GM11168 (cell line): ENCODE measurements around the gene MYOD1.

Experiments used
- in situ Hi-C: fragments of 300-500 bp; cut with MboI; formaldehyde crosslinking; loops from one replicate; pipeline ENCODE4 v1.12.0; 2022; ENCODE audit warnings: low sequenced_read_pairs; ENCODE audit not compliant: unreplicated experiment

The MYOD1 gene

DNA sequence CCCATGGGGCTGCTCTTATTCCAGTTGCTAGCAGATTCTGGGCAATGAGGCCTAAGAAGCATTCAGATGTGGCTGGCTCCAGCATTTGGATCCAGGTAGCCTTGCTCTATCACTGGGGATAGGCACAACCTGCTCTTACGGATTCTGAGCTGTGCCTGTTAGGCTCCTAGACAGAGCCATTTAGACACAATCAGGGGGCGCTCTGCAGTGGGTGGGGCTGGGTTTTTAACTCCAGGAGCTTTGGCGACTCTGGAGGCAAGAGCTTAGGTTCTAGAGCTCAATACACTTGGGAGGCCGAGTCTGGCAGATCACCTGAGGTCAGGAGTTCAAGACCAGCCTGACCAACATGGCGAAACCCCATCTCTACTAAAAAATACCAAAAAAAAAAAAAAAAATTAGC is 47.2 kb downstream of the MYOD1 start:
- in situ Hi-C loops, result loop anchor here (10.0 kb wide), 1 partner anchor 208 kb away; no protein-coding TSS in a partner anchor

DNA sequence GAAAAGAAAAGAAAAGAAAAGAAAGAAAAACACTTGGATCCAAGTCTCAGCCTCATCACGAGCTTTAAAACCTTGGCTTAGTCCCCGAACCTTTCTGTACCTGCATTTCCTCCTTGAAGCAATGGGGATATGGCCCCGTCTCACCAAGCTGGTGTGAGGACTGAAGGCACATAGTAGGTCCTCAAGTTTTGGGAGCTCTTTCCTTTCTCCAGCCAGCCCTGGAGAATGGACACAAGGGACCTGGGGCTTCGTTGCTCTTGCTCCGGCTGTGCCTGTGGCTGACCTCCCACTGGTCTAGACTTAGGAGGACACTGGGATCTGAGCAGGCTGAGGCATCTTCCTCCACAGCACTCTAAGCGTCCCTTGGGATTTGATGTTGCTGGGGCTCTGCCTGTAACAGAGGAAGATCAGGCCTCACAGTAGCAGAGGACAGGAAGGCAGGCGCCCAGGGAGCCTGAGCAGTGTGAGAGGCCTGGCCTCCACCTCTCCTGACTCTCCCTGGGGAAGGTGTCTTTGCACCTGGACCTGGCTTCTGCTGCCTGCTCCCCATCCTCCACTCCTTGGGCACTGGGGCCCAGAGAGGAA is 48.0 kb downstream of the MYOD1 start:
- in situ Hi-C loops, result loop anchor here (10.0 kb wide), 1 partner anchor 207 kb away; no protein-coding TSS in a partner anchor

- in situ Hi-C loops, result loop anchor here (10.0 kb wide), 1 partner anchor 207 kb away; no protein-coding TSS in a partner anchor
These were observed 48.5 kb downstream of the MYOD1 start for GRCh38 chr11:17767914-17768313.

DNA sequence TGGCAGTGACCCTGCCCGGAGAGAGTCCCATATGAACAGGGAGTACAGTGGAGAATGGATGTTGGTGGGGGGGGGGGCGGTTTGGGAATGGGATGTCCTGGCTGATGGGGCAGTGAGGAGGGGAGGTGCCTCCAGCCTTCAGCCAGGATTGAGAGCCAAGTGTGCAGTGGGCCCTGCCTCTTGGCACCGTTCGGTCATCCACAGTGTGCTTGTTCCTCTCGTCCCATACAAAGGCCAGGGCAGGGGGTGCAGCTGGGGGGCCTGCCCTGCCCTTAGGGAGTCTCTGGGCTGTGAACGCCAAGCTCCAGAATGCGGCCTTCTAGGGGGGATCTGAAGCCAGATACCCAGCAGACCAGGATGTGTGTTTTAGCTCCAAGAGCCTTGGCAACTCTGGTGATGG is 49.2 kb downstream of the MYOD1 start:
- in situ Hi-C loops, result loop anchor here (10.0 kb wide), 1 partner anchor 206 kb away; no protein-coding TSS in a partner anchor

GRCh38 chr11:17769218-17769617 is 49.8 kb downstream of the MYOD1 start:
- in situ Hi-C loops, result loop anchor here (10.0 kb wide), 1 partner anchor 206 kb away; no protein-coding TSS in a partner anchor

DNA sequence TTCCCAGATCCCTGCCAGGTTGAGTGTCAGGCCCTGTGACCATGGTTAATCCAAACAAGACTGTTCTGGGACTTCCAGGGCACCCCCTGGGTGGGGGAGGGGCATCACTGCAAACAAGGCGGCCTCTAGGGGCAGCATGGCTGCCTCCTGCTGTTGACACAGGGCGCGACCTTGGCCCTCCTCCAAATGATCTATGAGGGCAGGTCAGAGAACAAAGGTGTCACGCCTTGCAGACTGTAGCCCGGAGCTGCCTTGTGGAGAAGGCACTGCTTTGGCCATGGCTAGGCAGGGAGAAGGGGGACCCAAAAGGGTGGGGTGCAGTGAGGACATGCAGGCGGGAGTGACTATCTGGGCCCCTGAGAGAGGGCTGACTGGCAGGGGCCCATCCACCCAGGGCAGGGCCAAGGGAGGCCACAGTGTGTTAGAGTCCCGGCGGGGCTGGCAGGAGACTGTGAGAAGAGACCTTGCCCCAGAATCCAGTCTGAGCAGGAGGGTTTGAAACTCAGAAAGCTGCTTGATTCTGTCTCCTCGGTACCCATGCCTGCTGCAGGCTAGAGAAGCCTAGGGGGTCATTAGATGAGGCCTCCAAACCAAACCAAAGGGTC is 50.8 kb downstream of the MYOD1 start:
- in situ Hi-C loops, result no loop called here

DNA sequence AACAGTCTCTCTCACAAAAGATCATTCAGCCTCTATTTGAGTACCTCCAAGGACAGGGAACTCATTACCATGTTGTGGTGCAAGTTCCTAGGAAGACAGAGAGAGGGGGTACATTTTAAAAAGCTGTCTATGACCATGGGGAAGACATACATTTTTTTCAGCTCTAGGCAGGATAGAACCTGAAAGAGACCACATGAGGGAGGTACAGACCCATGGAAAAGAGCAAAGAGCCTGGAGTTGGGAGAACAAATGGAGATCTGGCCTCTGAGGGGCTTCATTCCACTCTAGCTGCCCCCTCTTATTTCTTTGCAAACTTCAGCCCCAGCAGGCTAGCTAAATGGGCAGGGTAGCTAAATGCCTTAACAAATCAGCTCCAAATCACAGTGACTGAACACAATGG is 51.5 kb downstream of the MYOD1 start:
- in situ Hi-C loops, result no loop called here

DNA sequence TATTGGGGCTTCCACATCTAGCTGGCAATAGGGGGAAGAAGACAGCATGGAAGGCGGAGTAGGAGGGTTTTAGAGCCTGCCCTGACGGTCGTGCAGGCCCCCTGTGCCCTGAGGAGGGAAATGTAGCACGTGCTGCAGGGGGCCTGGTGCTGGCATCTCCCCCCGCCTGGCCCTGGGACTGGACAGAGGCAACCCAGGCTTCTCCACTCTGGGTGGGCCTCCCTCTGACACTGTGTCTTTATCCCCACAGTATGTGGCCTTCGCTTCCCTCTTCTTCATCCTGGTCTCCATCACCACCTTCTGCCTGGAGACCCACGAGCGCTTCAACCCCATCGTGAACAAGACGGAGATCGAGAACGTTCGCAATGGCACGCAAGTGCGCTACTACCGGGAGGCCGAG is 52.0 kb downstream of the MYOD1 start:
- in situ Hi-C loops, result no loop called here
